ENCODE measurements around the gene SULT1A3.
"Not testable (repeated sequence)": the region's sequence is repeated elsewhere in the genome, so short reads cannot be mapped to it uniquely, and the experiment has no call there.

Gene SULT1A3

DNA sequence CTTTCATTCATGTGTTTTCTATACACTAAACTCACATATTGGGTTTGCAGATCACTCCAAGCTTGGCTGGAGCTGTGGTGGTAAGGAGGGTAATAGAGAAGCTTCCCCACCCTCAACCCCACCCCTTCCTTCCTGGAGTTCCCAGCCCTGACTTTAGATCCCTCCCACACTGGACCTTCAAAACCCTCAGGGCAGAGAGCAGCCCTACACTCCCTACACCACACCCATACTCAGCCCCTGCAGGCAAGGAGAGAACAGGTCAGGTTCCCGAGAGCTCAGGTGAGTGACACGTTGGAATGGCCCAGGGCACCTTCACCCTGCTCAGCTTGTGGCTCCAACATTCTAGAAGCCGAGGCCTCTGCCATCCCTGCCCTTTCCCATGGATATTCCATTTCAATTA is at the start of gene SULT1A3:
Gene SULT1A3, plus strand, starts transcription at position 207 of the 400 bp plus-strand sequence. CDS start 1,474 bp downstream, outside the sequence.
- DNase-seq (ENCODE audit: low read depth), result not testable (repeated sequence)

DNA sequence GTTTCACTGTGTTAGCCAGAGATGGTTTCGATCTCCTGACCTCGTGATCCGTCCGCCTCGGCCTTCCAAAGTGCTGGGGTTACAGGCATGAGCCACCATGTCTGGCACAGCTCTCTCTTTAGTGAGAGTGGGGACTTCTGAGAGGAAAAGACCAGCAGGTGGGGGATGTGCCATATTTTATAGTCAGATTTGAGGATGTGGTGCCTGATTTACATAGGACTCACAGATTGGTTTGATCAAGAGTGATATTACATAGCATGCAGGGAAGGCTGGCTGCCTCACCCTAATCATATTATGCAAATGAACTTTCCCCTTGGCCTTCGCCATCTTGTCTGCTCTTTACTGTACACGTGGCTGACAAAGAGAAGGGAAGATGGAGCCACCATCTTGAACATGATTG is 48.0 kb upstream of the SULT1A3 start:
- TF ChIP-seq, protein P1, sequence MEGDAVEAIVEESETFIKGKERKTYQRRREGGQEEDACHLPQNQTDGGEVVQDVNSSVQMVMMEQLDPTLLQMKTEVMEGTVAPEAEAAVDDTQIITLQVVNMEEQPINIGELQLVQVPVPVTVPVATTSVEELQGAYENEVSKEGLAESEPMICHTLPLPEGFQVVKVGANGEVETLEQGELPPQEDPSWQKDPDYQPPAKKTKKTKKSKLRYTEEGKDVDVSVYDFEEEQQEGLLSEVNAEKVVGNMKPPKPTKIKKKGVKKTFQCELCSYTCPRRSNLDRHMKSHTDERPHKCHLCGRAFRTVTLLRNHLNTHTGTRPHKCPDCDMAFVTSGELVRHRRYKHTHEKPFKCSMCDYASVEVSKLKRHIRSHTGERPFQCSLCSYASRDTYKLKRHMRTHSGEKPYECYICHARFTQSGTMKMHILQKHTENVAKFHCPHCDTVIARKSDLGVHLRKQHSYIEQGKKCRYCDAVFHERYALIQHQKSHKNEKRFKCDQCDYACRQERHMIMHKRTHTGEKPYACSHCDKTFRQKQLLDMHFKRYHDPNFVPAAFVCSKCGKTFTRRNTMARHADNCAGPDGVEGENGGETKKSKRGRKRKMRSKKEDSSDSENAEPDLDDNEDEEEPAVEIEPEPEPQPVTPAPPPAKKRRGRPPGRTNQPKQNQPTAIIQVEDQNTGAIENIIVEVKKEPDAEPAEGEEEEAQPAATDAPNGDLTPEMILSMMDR (IDR thresholded peaks at IDR 0.05; ENCODE audit: low read depth, low read length, missing control alignments), result no peak
- no peak for DNase-seq (ENCODE audit: low read depth)
- no peak overlapping the region for H3K4me3 ChIP-seq (ENCODE audit: low read depth, low read length)

More for the DNA sequence above, at the start of gene SULT1A3:
- H3K4me3 ChIP-seq (ENCODE audit: low read depth, low read length), result not testable (repeated sequence)

DNA sequence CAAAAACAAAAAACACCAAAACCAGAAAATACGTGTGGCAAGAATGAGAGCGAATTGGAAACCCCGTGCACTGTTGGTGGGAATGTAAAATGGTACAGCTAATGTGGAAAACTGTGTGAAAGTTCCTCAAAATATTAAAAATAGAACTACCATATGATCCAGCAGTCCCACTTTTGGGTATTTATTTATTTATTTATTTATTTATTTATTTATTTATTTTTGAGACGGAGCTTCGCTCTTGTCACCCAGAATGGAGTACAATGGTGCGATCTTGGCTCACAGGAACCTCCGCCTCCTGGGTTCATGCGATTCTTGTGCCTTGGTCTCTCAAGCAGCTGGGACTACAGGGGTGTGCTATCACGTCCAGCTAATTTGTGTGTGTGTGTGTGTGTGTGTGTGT is 46.5 kb upstream of the SULT1A3 start:
- TF ChIP-seq, protein P1 (IDR thresholded peaks at IDR 0.05; ENCODE audit: low read depth, low read length, missing control alignments), result no peak
- no peak overlapping the region for H3K4me3 ChIP-seq (ENCODE audit: low read depth, low read length)
- no peak for DNase-seq (ENCODE audit: low read depth)

DNA sequence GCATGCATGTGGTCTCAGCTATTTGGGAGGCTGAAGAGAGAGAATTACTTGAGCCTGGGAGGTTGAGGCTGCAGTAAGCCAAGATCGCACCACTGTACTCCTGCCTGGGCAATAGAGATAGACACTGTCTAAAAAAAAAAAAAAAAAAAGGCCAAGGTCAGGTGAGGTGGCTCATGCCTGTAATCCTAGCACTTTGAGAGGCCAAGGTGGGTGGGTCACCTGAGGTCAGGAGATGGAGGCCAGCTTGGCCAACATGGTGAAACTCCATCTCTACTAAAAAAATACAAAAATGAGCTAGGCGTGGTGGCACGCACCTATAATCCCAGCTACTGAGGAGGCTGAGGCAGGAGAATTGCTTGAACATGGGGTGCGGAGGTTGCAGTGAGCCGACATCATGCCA is 43.9 kb upstream of the SULT1A3 start:
- DNase-seq (ENCODE audit: low read depth), result no peak
- no peak overlapping the region for H3K4me3 ChIP-seq (ENCODE audit: low read depth, low read length)
- TF ChIP-seq, protein P1 (IDR thresholded peaks at IDR 0.05; ENCODE audit: low read depth, low read length, missing control alignments), result no peak

DNA sequence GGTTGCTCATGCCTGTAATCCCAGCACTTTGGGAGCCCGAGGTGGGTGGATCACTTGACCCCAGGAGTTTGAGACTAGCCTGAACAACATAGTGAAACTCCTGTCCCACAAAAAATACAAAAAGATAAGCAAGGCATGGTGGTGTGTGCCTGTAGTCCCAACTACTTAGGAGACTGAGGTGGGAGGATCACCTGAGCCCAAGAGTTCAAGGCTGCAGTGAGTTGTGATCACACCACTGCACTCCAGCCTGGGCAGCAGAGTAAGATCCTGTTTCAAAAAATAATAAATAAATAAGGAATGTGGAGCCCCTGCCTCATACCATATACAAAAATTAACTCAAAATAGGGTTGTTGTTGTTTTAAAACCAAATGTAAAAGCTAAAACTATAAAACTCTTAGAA is 41.8 kb upstream of the SULT1A3 start:
- TF ChIP-seq, protein P1 (IDR thresholded peaks at IDR 0.05; ENCODE audit: low read depth, low read length, missing control alignments), result no peak
- H3K4me3 ChIP-seq (ENCODE audit: low read depth, low read length), result no peak overlapping the region
- DNase-seq (ENCODE audit: low read depth), result no peak

DNA sequence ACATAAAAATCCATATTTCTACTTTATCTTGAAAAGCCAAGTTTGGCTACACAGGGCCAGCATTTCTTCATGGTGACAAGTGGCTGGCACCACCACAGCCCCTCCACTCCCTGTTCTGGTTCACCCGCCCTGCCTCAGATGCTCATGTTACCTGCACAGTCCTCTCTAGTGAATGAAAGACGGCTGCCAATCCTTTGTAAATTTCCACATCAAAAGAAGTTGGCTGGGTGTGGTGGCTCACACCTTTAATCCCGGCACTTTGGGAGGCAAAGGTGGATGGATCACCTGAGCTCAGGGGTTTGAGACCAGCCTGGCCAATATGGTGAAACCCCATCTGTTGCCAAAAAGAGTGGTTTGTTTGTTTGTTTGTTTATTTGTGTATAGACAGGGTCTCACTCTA is 35.5 kb upstream of the SULT1A3 start:
- TF ChIP-seq, protein P1 (IDR thresholded peaks at IDR 0.05; ENCODE audit: low read depth, low read length, missing control alignments), result no peak
- H3K4me3 ChIP-seq (ENCODE audit: low read depth, low read length), result no peak overlapping the region
- no peak for DNase-seq (ENCODE audit: low read depth)

DNA sequence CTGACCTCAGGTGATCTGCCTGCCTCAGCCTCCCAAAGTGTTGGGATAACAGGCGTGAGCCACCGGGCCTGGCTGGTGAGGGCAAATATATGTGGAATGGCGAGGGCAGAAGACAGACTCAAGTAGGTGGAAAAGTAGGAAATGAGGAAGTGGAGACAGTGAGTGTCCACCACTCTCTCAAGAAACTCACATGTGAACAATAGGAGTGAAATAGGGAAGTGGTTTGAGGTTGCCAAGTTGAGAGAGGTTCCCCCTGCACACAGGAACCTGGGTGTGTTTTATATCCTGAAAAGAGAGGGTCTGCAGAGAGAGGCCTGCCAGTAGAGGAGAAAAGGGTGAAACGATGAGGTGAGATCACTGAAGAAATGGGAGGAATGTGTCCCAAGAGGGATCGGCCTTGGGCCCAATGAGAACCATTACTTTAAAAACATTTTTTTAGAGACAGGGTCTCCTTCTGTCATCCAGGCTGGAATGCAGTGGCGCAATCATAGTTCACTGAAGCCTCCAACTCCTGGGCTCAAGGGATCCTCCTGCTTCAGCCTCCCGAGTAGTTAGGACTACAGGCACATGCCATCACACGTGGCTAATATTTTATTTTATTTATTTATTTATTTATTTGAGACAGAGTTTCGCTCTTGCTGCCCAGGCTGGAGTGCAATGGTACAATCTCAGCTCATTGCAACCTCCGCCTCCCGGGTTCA is 32.7 kb upstream of the SULT1A3 start:
- TF ChIP-seq, protein P1 (IDR thresholded peaks at IDR 0.05; ENCODE audit: low read depth, low read length, missing control alignments), result no peak
- no peak overlapping the region for H3K4me3 ChIP-seq (ENCODE audit: low read depth, low read length)
- peak; percentile 80 for DNase-seq (ENCODE audit: low read depth)

DNA sequence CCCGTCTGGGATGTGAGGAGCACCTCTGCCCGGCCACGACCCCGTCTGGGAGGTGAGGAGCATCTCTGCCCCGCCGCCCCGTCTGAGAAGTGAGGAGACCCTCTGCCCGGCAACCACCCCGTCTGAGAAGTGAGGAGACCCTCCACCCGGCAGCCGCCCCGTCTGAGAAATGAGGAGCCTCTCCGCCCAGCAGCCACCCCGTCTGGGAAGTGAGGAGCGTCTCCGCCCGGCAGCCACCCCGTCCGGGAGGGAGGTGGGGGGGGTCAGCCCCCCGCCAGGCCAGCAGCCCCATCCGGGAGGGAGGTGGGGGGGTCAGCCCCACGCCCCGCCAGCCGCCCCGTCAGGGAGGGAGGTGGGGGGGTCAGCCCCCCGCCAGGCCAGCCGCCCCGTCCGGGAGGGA is 30.3 kb upstream of the SULT1A3 start:
- H3K4me3 ChIP-seq (ENCODE audit: low read depth, low read length); DNase-seq (ENCODE audit: low read depth): not testable (repeated sequence)

DNA sequence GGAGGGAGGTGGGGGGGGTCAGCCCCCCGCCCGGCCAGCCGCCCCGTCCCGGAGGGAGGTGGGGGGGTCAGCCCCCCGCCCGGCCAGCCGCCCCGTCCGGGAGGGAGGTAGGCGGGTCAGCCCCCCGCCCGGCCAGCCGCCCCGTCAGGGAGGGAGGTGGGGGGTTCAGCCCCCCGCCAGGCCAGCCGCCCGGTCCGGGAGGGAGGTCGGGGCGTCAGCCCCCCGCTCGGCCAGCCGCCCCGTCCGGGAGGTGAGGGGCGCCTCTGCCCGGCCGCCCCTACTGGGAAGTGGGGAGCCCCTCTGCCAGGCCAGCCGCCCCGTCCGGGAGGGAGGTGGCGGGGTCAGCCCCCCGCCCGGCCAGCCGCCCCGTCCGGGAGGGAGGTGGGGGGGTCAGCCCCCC is 29.6 kb upstream of the SULT1A3 start:
- not testable (repeated sequence) for H3K4me3 ChIP-seq (ENCODE audit: low read depth, low read length)

DNA sequence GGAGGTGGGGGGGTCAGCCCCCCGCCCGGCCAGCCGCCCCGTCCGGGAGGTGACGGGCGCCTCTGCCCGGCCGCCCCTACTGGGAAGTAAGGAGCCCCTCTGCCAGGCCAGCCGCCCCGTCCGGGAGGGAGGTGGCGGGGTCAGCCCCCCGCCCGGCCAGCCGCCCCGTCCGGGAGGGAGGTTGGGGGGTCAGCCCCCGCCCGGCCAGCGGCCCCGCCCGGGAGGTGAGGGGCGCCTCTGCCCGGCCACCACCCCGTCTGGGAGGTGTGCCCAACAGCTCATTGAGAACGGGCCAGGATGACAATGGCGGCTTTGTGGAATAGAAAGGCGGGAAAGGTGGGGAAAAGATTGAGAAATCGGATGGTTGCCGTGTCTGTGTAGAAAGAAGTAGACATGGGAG is 28.9 kb upstream of the SULT1A3 start:
- DNase-seq (ENCODE audit: low read depth); H3K4me3 ChIP-seq (ENCODE audit: low read depth, low read length): not testable (repeated sequence)

More for the DNA sequence above, 29.6 kb upstream of the SULT1A3 start:
- not testable (repeated sequence) for DNase-seq (ENCODE audit: low read depth)

Data from GM12864 (cell line).